CD4-positive, alpha-beta T cell treated with Interferon gamma for 1 hour (primary cell): ENCODE measurements around the gene IQCM.

ENCODE experiments used
- DNase-seq: peaks from one replicate; pipeline ENCODE4 v3.0.0-alpha.2; 2020

IQCM gene

DNA sequence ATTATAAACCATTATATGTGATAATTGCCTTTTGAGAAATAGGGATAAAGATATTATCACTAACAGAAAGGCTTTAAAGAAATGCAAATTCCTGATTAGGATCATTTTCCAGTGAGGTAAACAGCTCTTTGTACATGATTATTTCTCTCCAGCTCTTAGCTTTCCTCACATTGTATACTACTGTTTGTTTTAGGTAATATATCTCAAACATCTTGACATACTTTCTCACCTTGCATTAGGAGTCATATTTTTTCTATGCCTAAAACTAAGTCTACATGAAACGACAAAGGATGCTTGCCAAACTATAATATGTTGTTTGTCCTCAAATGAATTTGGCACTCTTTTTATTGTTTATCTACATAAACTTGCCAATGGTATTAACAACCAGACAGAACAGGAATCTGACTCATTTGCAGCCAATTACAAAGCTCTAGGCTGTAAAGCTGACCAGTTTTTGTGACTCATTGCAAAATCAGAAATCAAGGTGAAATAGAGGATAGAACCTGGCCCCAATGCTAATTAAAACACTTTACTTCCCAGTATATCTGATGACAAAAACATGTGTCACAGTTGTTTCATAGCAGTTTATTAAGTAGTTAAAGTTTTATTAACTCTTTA, 107.0 kb downstream of the IQCM start:
- DNase-seq, result no peak

GRCh38 chr4:149707862-149708261, 107.8 kb downstream of the IQCM start:
- no peak for DNase-seq

- no peak for DNase-seq
These were observed 108.7 kb downstream of the IQCM start for GRCh38 chr4:149706942-149707341.

DNA sequence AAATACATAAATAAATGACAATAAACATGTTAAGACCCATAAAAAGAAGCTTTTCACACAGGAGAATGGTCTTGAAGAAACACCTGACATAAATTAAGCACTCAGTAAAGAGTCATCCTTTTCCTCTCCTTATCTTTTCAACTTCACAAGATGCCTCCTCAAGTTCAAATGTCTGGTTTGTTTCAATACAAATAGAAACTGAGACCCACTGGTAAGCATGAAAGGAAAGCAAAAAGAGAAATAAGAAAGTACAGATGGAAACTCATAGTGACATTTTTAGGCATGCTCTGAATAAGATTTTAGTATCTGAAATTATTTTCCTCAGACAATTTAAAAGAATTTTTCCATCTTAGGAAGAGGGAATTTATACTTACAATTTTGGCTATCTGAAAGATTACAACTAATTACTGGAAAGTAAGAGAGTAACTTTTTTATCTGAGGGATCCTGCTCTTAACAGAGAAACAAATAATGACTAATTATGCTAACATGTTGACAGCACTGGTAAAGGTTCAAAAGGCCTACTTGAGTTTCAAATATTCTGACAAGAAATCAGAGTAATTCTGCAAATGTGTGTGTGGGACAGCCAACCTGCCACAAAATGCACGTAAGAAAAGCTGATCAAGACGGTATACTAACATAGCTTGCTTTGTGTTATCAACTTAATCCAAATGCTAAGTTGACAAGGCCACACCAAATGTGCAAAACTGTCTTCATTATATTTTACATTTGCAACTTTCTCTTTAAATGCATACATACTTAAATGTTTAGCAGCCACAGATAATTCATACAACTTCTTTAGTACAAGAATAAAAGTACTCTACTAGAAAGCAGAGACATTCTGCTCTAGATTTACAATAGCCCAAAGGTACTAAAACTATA, 113.0 kb downstream of the IQCM start:
- DNase-seq, result no peak

GRCh38 chr4:149701435-149702156, 114.0 kb downstream of the IQCM start:
- no peak for DNase-seq

GRCh38 chr4:149700272-149700671, 115.4 kb downstream of the IQCM start:
- DNase-seq, result no peak

DNA sequence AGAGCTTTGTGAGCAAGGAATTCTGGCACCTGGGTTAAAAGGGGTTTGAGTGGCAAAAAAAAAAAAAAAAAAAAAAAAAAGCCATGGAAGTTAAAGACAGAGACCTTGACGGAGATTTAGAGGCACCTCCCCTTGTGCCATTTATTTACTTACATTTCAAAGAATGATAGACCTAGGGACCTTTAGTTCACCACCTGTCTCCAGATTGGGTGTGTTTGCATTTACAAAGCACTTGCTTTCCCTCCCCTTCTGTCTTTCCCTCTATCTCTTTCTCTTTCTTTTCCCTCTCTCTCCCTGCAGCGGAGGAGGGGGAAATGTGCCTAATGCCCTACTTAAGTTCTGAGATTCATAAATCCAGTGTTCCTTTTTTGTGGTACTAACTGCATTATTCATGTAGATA, 116.0 kb downstream of the IQCM start:
- DNase-seq, result no peak

DNA sequence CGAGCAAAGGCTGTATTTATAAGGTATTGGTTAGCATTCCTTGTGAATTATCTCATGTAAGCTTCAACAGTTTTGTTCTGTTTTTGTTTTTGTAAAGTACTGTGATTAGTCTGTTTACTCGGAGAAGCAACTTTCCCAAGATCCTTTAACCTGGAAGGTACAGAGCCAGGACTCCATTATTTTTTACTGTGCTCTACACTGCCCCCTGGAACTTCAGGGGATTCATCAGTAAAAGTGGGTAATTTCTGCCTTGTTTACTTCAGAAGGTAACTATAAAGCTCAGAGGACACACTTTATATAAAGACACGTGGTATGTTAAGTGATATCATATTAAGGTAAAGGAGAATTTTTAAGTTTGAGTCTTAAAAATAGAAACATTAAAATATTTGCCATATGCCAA, 124.9 kb downstream of the IQCM start:
- no peak for DNase-seq

GRCh38 chr4:149684516-149684915, 131.1 kb downstream of the IQCM start:
- DNase-seq, result no peak

DNA sequence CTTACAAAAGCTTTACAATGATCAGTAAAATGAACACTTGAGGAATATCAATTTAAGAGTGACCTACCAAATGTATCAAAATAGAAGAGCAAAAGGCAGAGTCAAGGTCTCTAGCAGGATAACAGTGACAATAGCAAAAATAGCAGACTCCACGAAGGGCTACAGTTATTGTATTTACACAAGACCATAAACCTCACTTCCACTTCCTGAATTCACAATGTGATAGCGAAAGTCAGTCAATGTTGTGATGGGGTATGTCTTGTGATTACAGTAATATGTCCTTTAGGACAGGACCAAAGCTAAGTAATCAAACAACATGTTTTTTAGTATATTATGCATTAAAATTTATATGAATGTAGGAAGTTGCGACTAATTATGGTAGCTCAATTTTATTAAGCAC, 139.6 kb downstream of the IQCM start:
- DNase-seq, result no peak

GRCh38 chr4:149645790-149646189, 169.9 kb downstream of the IQCM start:
- DNase-seq, result no peak

- no peak for DNase-seq
These were observed 177.6 kb downstream of the IQCM start for GRCh38 chr4:149638073-149638472.

GRCh38 chr4:149634368-149634767, 181.3 kb downstream of the IQCM start:
- no peak for DNase-seq

GRCh38 chr4:149631629-149632028, 184.0 kb downstream of the IQCM start:
- no peak for DNase-seq

- DNase-seq, result no peak
These were observed 185.6 kb downstream of the IQCM start for GRCh38 chr4:149630064-149630463.

GRCh38 chr4:149605601-149606378, 209.9 kb downstream of the IQCM start:
- DNase-seq, result no peak

GRCh38 chr4:149604827-149605226, 210.8 kb downstream of the IQCM start:
- no peak for DNase-seq

DNA sequence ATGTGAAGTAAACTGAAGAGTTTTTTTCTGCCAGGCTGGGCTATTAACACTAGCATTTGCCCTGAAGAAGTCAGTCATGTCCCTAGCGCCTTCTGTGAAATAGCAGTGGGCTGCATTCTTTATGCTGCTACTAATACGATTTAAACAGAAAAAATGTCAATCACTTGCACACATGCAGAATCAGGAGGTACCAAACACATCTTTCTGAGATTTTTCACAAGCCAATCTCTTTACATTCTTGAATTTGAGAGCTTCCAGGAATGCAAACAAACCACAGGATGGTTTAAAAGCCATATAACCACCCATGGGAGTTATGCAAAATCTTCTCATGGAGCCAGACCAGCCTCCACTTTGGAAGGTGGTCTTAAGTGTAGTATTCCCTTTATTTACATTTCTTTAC, 220.1 kb downstream of the IQCM start:
- no peak for DNase-seq

DNA sequence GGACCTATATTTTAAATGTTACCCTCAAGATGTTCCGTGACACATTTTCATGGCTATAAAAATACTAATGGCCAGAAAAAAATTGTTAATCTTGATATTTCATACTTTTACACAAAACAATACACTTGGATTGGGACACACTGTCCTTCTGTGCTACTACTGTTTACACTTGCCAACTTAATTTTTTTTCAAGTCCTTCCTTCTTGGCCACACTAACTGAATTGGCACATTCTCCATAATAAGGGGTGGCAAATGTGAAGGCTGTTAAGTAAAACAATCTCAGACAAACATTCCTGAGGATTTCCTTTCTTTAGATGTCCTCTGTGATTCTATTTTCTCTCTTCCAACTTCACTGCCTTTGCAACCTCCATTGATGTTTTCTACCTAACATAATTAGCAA, 225.8 kb downstream of the IQCM start:
- no peak for DNase-seq

- DNase-seq, result no peak
These were observed 230.9 kb downstream of the IQCM start for GRCh38 chr4:149584722-149585121.

- DNase-seq, result no peak
These were observed 240.7 kb downstream of the IQCM start for GRCh38 chr4:149574971-149575370.

DNA sequence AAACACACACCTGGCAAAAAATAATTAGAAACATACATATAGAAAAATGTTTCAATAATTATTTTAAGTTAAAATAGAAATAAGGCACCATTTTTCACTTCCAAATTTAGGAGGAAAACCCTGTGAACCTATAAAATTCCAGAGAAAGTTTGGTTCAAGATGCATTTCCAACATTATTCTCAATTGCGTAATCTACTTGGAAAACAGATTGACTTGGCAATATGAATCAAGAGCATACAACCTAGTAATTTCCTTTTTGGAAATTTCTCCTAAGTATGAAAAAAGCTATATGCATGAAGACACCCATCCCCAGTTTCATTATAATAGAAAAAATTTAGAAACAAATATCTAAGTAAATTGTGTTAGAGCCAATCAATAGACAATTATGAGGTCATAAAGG, 242.9 kb downstream of the IQCM start:
- no peak for DNase-seq

- no peak for DNase-seq
These were observed 259.8 kb downstream of the IQCM start for GRCh38 chr4:149555799-149556198.
